Fibroblast of lung (primary cell): Measurements from ENCODE around the gene GRK4. TPM values are rescaled to one million over a fixed set of nuclear protein-coding genes. Genes with fewer than 3 reads are reported as not detected.
A peak's percentile ranks its signal among the peaks of the same experiment; 100 is the strongest.

Experiments
- DNase-seq, 2 donors: peaks; one replicate each; pipeline versions ENCODE4 v3.0.0 to v3.0.0-alpha.2; 2010; ENCODE audit warnings: low read depth in 2 of 2
- H2AFZ ChIP-seq: 2 replicates; pipeline ENCODE4 v1.5.1; 2012; ENCODE audit warnings: low read length, control low read depth, inconsistent platforms
- H3K27ac ChIP-seq: 2 replicates; pipeline ENCODE4 v1.5.1; 2011; ENCODE audit warnings: low read length, control low read depth; ENCODE audit not compliant: insufficient read depth
- H3K27me3 ChIP-seq: 2 replicates; pipeline ENCODE4 v1.5.1; 2011; ENCODE audit warnings: mild to moderate bottlenecking, low read length; ENCODE audit not compliant: control insufficient read depth, insufficient read depth
- H3K36me3 ChIP-seq: 2 replicates; pipeline ENCODE4 v1.5.1; 2011; ENCODE audit warnings: low read length; ENCODE audit not compliant: control insufficient read depth, insufficient read depth
- H3K4me1 ChIP-seq: 2 replicates; pipeline ENCODE4 v1.5.1; 2011; ENCODE audit warnings: low read length; ENCODE audit not compliant: control insufficient read depth, insufficient read depth; ENCODE audit errors: extremely low read depth
- H3K4me2 ChIP-seq: 2 replicates; pipeline ENCODE4 v1.5.1; 2011; ENCODE audit warnings: low read length, control low read depth; ENCODE audit not compliant: insufficient read depth; ENCODE audit errors: extremely low read depth
- H3K4me3 ChIP-seq, 4 experiments: fragments of 200-600 bp in 1 of 4; sonication (generic) in 1 of 4; replicated peaks in 1 of 4; 2 replicates each; pipeline ENCODE4 v1.5.1; 2011 to 2016; ENCODE audit warnings: low read length in 4 of 4, low read depth in 3 of 4, mild to moderate bottlenecking in 3 of 4, control low read depth in 2 of 4, inconsistent platforms in 1 of 4, mixed read lengths in 1 of 4; ENCODE audit not compliant: insufficient read depth in 1 of 4; ENCODE audit errors: control extremely low read depth in 1 of 4
- H3K79me2 ChIP-seq: 2 replicates; pipeline ENCODE4 v1.5.1; 2012; ENCODE audit warnings: mild to moderate bottlenecking, low read length, inconsistent platforms; ENCODE audit not compliant: control insufficient read depth, insufficient read depth
- H3K9ac ChIP-seq: 2 replicates; pipeline ENCODE4 v1.5.1; 2011; ENCODE audit warnings: mild to moderate bottlenecking, low read length, control low read depth; ENCODE audit not compliant: insufficient read depth
- H3K9me3 ChIP-seq: 2 replicates; pipeline ENCODE4 v1.5.1; 2012; ENCODE audit warnings: low read depth, low read length; ENCODE audit not compliant: control insufficient read depth, insufficient read depth
- H4K20me1 ChIP-seq: 2 replicates; pipeline ENCODE4 v1.5.1; 2011; ENCODE audit warnings: low read length; ENCODE audit not compliant: control insufficient read depth, insufficient read depth; ENCODE audit errors: extremely low read depth
- CTCF ChIP-seq, 2 donors: IDR thresholded peaks in 1 of 2; conservative IDR thresholded peaks in 1 of 2; 1 replicate in 1 of 2; 2 replicates in 1 of 2; pipeline ENCODE4 v1.5.1; 2011 to 2012; ENCODE audit warnings: low read length in 2 of 2, control low read depth in 1 of 2, inconsistent platforms in 1 of 2, low read depth in 1 of 2, mild to moderate bottlenecking in 1 of 2
- EZH2 ChIP-seq: IDR thresholded peaks from 2 replicates; pipeline ENCODE4 v1.5.1; 2012; ENCODE audit warnings: low read length, control low read depth, mild to moderate bottlenecking; ENCODE audit errors: missing control alignments
- polyA plus RNA-seq, 2 donors: library from polyadenylated mRNA; depleted of rRNA in 1 of 2; stranded (reverse) in 1 of 2; unstranded in 1 of 2; fragments of >200 nt; gene quantifications; 2 replicates each; pipeline ENCODE4 v1.2.1, GENCODE V29; 2011 to 2012; ENCODE audit warnings: missing spikeins in 1 of 2
- total RNA-seq: library from RNA; depleted of rRNA; stranded (reverse); fragments of >200 nt; gene quantifications from 2 replicates; pipeline ENCODE4 v1.2.1, GENCODE V29; 2014

Gene GRK4
- total and polyA plus RNA-seq, 2 donors (not counting 1 experiment from before 2014, with no cell fraction given) = 4.4 to 5.9 TPM

GRCh38 chr4:2933566-2934076 lies 29.8 kb upstream of the GRK4 start:
- H3K27me3 ChIP-seq = no peaks in the 10 kb centered on the region
- DNase-seq = no peak
- H2AFZ ChIP-seq = no peak overlapping the region
- peak overlapping the region; percentile 82 for H3K9ac ChIP-seq
- H3K27ac ChIP-seq = peak overlapping the region; percentile 69
- H3K4me3 ChIP-seq = peak overlapping the region; percentile 52 to 68 (median 61)
- H3K79me2 ChIP-seq = peaks cover 29% of the 10 kb centered on the region
- no peaks in the 10 kb centered on the region for H3K9me3 ChIP-seq
- H3K36me3 ChIP-seq = peaks cover 42% of the 10 kb centered on the region
- TF ChIP-seq EZH2 = no peak
- no peak for TF ChIP-seq CTCF (conservative IDR thresholded peaks at IDR 0.05 in 1 of 2, IDR thresholded peaks at IDR 0.05 in 1 of 2; ENCODE audit: low read depth in 1 of 2, low read length in 2 of 2)
- no peaks in the 10 kb centered on the region for H4K20me1 ChIP-seq
- H3K4me2 ChIP-seq = peak overlapping the region; percentile 79
- H3K4me1 ChIP-seq = peaks cover 15% of the 10 kb centered on the region

GRCh38 chr4:2934077-2934812 lies 29.1 kb upstream of the GRK4 start:
- peak overlapping the region; percentile 69 for H3K27ac ChIP-seq
- peak overlapping the region; percentile 92 for H3K9ac ChIP-seq
- peaks cover 29% of the 10 kb centered on the region for H3K79me2 ChIP-seq
- H3K4me3 ChIP-seq = peak overlapping the region; percentile 52 to 97 (median 84)
- peak; percentile 43 to 48 for DNase-seq
- H3K36me3 ChIP-seq = peaks cover 43% of the 10 kb centered on the region
- TF ChIP-seq CTCF (conservative IDR thresholded peaks at IDR 0.05 in 1 of 2, IDR thresholded peaks at IDR 0.05 in 1 of 2; ENCODE audit: low read depth in 1 of 2, low read length in 2 of 2) = no peak
- no peaks in the 10 kb centered on the region for H3K27me3 ChIP-seq
- no peaks in the 10 kb centered on the region for H4K20me1 ChIP-seq
- peak overlapping the region; percentile 79 for H3K4me2 ChIP-seq
- peaks cover 15% of the 10 kb centered on the region for H3K4me1 ChIP-seq
- no peaks in the 10 kb centered on the region for H3K9me3 ChIP-seq
- no peak overlapping the region for H2AFZ ChIP-seq

GRCh38 chr4:2934813-2935761 lies 28.3 kb upstream of the GRK4 start:
- peaks cover 43% of the 10 kb centered on the region for H3K36me3 ChIP-seq

More at GRCh38 chr4:2934813-2935761, 28.3 kb upstream of the GRK4 start:
- peak overlapping the region; percentile 92 for H3K9ac ChIP-seq
- no peaks in the 10 kb centered on the region for H3K27me3 ChIP-seq
- peaks cover 15% of the 10 kb centered on the region for H3K4me1 ChIP-seq
- no peaks in the 10 kb centered on the region for H3K9me3 ChIP-seq
- peak overlapping the region; percentile 93 for H3K27ac ChIP-seq
- peak overlapping the region; percentile 91 for H3K4me2 ChIP-seq
- peak overlapping the region; percentile 73 to 97 (median 84) for H3K4me3 ChIP-seq
- peak overlapping the region; percentile 62 for H2AFZ ChIP-seq
- H3K79me2 ChIP-seq = peaks cover 29% of the 10 kb centered on the region
- no peaks in the 10 kb centered on the region for H4K20me1 ChIP-seq
- peak; percentile 83 to 88 for DNase-seq
- TF ChIP-seq CTCF (conservative IDR thresholded peaks at IDR 0.05 in 1 of 2, IDR thresholded peaks at IDR 0.05 in 1 of 2; ENCODE audit: low read depth in 1 of 2, low read length in 2 of 2) = no peak
- no peak for TF ChIP-seq EZH2
